CD4-positive, CD25-positive, alpha-beta regulatory T cell (primary cell): ENCODE measurements around the gene ALKAL2. TPM values are rescaled to one million over a fixed set of nuclear protein-coding genes. Genes with fewer than 3 reads are reported as not detected.
A peak's percentile ranks its signal among the peaks of the same experiment; 100 is the strongest.

Experiments used
- ATAC-seq, 2 donors: fragments of 150-1000 bp; cut with Tn5 transposase; one replicate each; pipeline ENCODE4 v1.10.0; 2021; ENCODE audit warnings: low read depth in 2 of 2, moderate number of reproducible peaks in 2 of 2, moderate library complexity in 1 of 2
- DNase-seq, 3 donors: peaks; one replicate each; pipeline versions ENCODE4 v3.0.0 to v3.0.0-alpha.2; 2012 to 2022; ENCODE audit warnings: mixed read lengths in 1 of 3
- H3K27ac ChIP-seq: one replicate; pipeline ENCODE4 v1.7.0; 2013; ENCODE audit warnings: mild to moderate bottlenecking, low read length; ENCODE audit not compliant: insufficient read depth, poor library complexity, severe bottlenecking
- H3K27me3 ChIP-seq: one replicate; pipeline ENCODE4 v1.7.0; 2013; ENCODE audit warnings: low read length; ENCODE audit not compliant: control insufficient read depth, insufficient read depth
- H3K36me3 ChIP-seq: one replicate; pipeline ENCODE4 v1.7.0; 2013; ENCODE audit warnings: mild to moderate bottlenecking, low read length, moderate library complexity; ENCODE audit not compliant: control insufficient read depth, insufficient read depth
- H3K4me1 ChIP-seq: 2 replicates; pipeline ENCODE4 v1.7.0; 2013; ENCODE audit warnings: mild to moderate bottlenecking, low read length; ENCODE audit not compliant: insufficient read depth, control insufficient read depth, poor library complexity, severe bottlenecking
- H3K4me3 ChIP-seq: one replicate; pipeline ENCODE4 v1.7.0; 2013; ENCODE audit warnings: low read depth, mild to moderate bottlenecking, low read length, moderate library complexity
- H3K9me3 ChIP-seq, 2 experiments: 1 replicate in 1 of 2; 2 replicates in 1 of 2; pipeline ENCODE4 v1.7.0; 2013; ENCODE audit warnings: low read length in 2 of 2, mild to moderate bottlenecking in 1 of 2, moderate library complexity in 1 of 2; ENCODE audit not compliant: control insufficient read depth in 2 of 2
- H3K27ac Mint-ChIP-seq, 3 donors: one replicate each; pipeline ENCODE4 v1.8.0; 2020 to 2022; ENCODE audit warnings: mild to moderate bottlenecking in 3 of 3, mixed read lengths in 3 of 3, moderate library complexity in 2 of 3
- H3K27me3 Mint-ChIP-seq: one replicate; pipeline ENCODE4 v1.8.0; 2022; ENCODE audit warnings: mild to moderate bottlenecking, mixed read lengths
- H3K36me3 Mint-ChIP-seq: one replicate; pipeline ENCODE4 v1.8.0; 2020; ENCODE audit warnings: mixed read lengths
- H3K4me1 Mint-ChIP-seq, 4 donors: one replicate each; pipeline ENCODE4 v1.8.0; 2020 to 2022; ENCODE audit warnings: mixed read lengths in 4 of 4, mild to moderate bottlenecking in 1 of 4
- H3K4me3 Mint-ChIP-seq, 4 donors: one replicate each; pipeline ENCODE4 v1.8.0; 2020 to 2022; ENCODE audit warnings: mild to moderate bottlenecking in 4 of 4, mixed read lengths in 4 of 4, moderate library complexity in 3 of 4
- H3K9me3 Mint-ChIP-seq, 7 donors: one replicate each; pipeline ENCODE4 v1.8.0; 2020 to 2022; ENCODE audit warnings: mixed read lengths in 7 of 7, mild to moderate bottlenecking in 3 of 7, moderate library complexity in 2 of 7
- polyA plus RNA-seq, 4 donors: library from polyadenylated mRNA; unstranded; fragments of 300-500 nt; fragmentation: Illumina TruSeq; gene quantifications; one replicate each; pipeline ENCODE4 v1.2.3, GENCODE V29; 2021
- total RNA-seq: library from RNA; stranded (reverse); gene quantifications from one replicate; pipeline ENCODE4 v1.2.3, GENCODE V29; 2022

The ALKAL2 gene
- total and polyA plus RNA-seq, 5 donors from 2014 or later = 0.80 TPM; not detected in 4

- DNase-seq (no peak), ATAC-seq (no peak)
- H3K36me3 Mint-ChIP-seq = no peaks in the 10 kb centered on the region
- H3K9me3 Mint-ChIP-seq = peaks cover 0 to 2% (median 0%) of the 10 kb centered on the region in 7 donors
- no peak overlapping the region for H3K4me3 Mint-ChIP-seq
- H3K27me3 Mint-ChIP-seq = peaks cover 7% of the 10 kb centered on the region
- H3K27me3 ChIP-seq = no peaks in the 10 kb centered on the region
- no peak overlapping the region for H3K4me3 ChIP-seq
- no peaks in the 10 kb centered on the region for H3K36me3 ChIP-seq
- no peaks in the 10 kb centered on the region for H3K9me3 ChIP-seq
- no peak overlapping the region for H3K27ac ChIP-seq
- no peaks in the 10 kb centered on the region for H3K4me1 Mint-ChIP-seq
- no peak overlapping the region for H3K27ac Mint-ChIP-seq
- no peaks in the 10 kb centered on the region for H3K4me1 ChIP-seq
These were observed 23.1 kb upstream of the ALKAL2 start for GRCh38 chr2:310994-311393.

- DNase-seq (no peak), ATAC-seq (no peak)
- Mint-ChIP-seq H3K9me3 (peaks cover 0 to 2% (median 0%) of the 10 kb centered on the region in 7 donors), H3K4me3 (no peak overlapping the region), H3K27ac (no peak overlapping the region), H3K36me3 (no peaks in the 10 kb centered on the region), H3K27me3 (peaks cover 5% of the 10 kb centered on the region), H3K4me1 (no peaks in the 10 kb centered on the region)
- no peaks in the 10 kb centered on the region for H3K9me3 ChIP-seq
- no peak overlapping the region for H3K27ac ChIP-seq
- H3K4me1 ChIP-seq = no peaks in the 10 kb centered on the region
- no peaks in the 10 kb centered on the region for H3K27me3 ChIP-seq
- H3K36me3 ChIP-seq = no peaks in the 10 kb centered on the region
- no peak overlapping the region for H3K4me3 ChIP-seq
These were observed 22.1 kb upstream of the ALKAL2 start for GRCh38 chr2:309954-310510.

GRCh38 chr2:309148-309953 is 21.5 kb upstream of the ALKAL2 start:
- Mint-ChIP-seq H3K36me3 (no peaks in the 10 kb centered on the region), H3K4me3 (no peak overlapping the region), H3K27ac (no peak overlapping the region), H3K27me3 (peaks cover 5% of the 10 kb centered on the region), H3K9me3 (peaks cover 0 to 2% (median 0%) of the 10 kb centered on the region in 7 donors), H3K4me1 (no peaks in the 10 kb centered on the region)
- no peak overlapping the region for H3K27ac ChIP-seq
- H3K4me3 ChIP-seq = no peak overlapping the region
- H3K27me3 ChIP-seq = no peaks in the 10 kb centered on the region
- no peaks in the 10 kb centered on the region for H3K36me3 ChIP-seq
- no peak for DNase-seq
- ATAC-seq = no peak
- no peaks in the 10 kb centered on the region for H3K9me3 ChIP-seq
- H3K4me1 ChIP-seq = no peaks in the 10 kb centered on the region

- peaks cover 5% of the 10 kb centered on the region for H3K36me3 Mint-ChIP-seq
- H3K4me3 ChIP-seq = no peak overlapping the region
- no peak for DNase-seq
- peaks cover 0 to 11% (median 5%) of the 10 kb centered on the region in 7 donors for H3K9me3 Mint-ChIP-seq
- H3K27me3 ChIP-seq = no peaks in the 10 kb centered on the region
- no peaks in the 10 kb centered on the region for H3K27me3 Mint-ChIP-seq
- H3K36me3 ChIP-seq = no peaks in the 10 kb centered on the region
- ATAC-seq = no peak
- no peaks in the 10 kb centered on the region for H3K4me1 ChIP-seq
- no peaks in the 10 kb centered on the region for H3K4me1 Mint-ChIP-seq
- no peak overlapping the region for H3K4me3 Mint-ChIP-seq
- H3K9me3 ChIP-seq = no peaks in the 10 kb centered on the region
- H3K27ac Mint-ChIP-seq = no peak overlapping the region
- H3K27ac ChIP-seq = no peak overlapping the region
These were observed 17.5 kb upstream of the ALKAL2 start for GRCh38 chr2:305366-305765.

GRCh38 chr2:296354-296753 is 8.5 kb upstream of the ALKAL2 start:
- Mint-ChIP-seq H3K9me3 (peaks cover 0 to 20% (median 4%) of the 10 kb centered on the region in 7 donors), H3K27ac (peak overlapping the region in 1 of 3 donors; percentile 52), H3K4me3 (no peak overlapping the region), H3K36me3 (peaks cover 5% of the 10 kb centered on the region), H3K27me3 (peaks cover 20% of the 10 kb centered on the region), H3K4me1 (no peaks in the 10 kb centered on the region)
- ATAC-seq (no peak), DNase-seq (no peak)
- no peak overlapping the region for H3K27ac ChIP-seq
- peaks cover 12% of the 10 kb centered on the region for H3K27me3 ChIP-seq
- H3K4me1 ChIP-seq = no peaks in the 10 kb centered on the region
- H3K4me3 ChIP-seq = no peak overlapping the region
- H3K36me3 ChIP-seq = no peaks in the 10 kb centered on the region
- H3K9me3 ChIP-seq = no peaks in the 10 kb centered on the region

- H3K36me3 Mint-ChIP-seq = no peaks in the 10 kb centered on the region
- ATAC-seq (no peak), DNase-seq (no peak)
- peaks cover 0 to 14% (median 0%) of the 10 kb centered on the region in 7 donors for H3K9me3 Mint-ChIP-seq
- H3K4me3 Mint-ChIP-seq = no peak overlapping the region
- peaks cover 22% of the 10 kb centered on the region for H3K27me3 ChIP-seq
- no peak overlapping the region for H3K27ac ChIP-seq
- H3K4me1 Mint-ChIP-seq = peaks cover 0 to 1% (median under 1%) of the 10 kb centered on the region in 4 donors
- H3K36me3 ChIP-seq = no peaks in the 10 kb centered on the region
- peaks cover 2% of the 10 kb centered on the region for H3K4me1 ChIP-seq
- no peaks in the 10 kb centered on the region for H3K9me3 ChIP-seq
- H3K4me3 ChIP-seq = no peak overlapping the region
- peaks cover 33% of the 10 kb centered on the region for H3K27me3 Mint-ChIP-seq
- H3K27ac Mint-ChIP-seq = no peak overlapping the region
These were observed 7.2 kb upstream of the ALKAL2 start for GRCh38 chr2:295090-295489.

- peak; percentile 27 to 70 (median 44) for DNase-seq
- peaks cover 0 to 12% (median 1%) of the 10 kb centered on the region in 4 donors for H3K4me1 Mint-ChIP-seq
- H3K27ac ChIP-seq = no peak overlapping the region
- no peak overlapping the region for H3K27ac Mint-ChIP-seq
- peak overlapping the region; percentile 52 to 82 (median 78) for H3K4me3 Mint-ChIP-seq
- H3K36me3 Mint-ChIP-seq = peaks cover 6% of the 10 kb centered on the region
- peaks cover 53% of the 10 kb centered on the region for H3K27me3 Mint-ChIP-seq
- no peaks in the 10 kb centered on the region for H3K9me3 ChIP-seq
- peaks cover 22% of the 10 kb centered on the region for H3K4me1 ChIP-seq
- peaks cover 0 to 1% (median 0%) of the 10 kb centered on the region in 7 donors for H3K9me3 Mint-ChIP-seq
- H3K27me3 ChIP-seq = peaks cover 24% of the 10 kb centered on the region
- peak overlapping the region; percentile 48 for H3K4me3 ChIP-seq
- no peaks in the 10 kb centered on the region for H3K36me3 ChIP-seq
- no peak for ATAC-seq
These were observed 2.3 kb upstream of the ALKAL2 start for GRCh38 chr2:290090-290722.
